HCT116 (cell line): ENCODE measurements around the gene METTL3. TPM values are rescaled to one million over a fixed set of nuclear protein-coding genes. Genes with fewer than 3 reads are reported as not detected.

Experiments
- ATAC-seq: fragments of 200-7000 bp; cut with Tn5 transposase; 2 replicates; pipeline ENCODE4 v1.9.1; 2020; ENCODE audit warnings: mild to moderate bottlenecking, moderate library complexity
- BruUV-seq: library from RNA; stranded (reverse); fragments of 400-500 nt; replicated peaks from 2 replicates; lab custom pipeline; 2021; lab: Mats Ljungman, UMichigan
- CTCF ChIA-PET: fragments of 300-600 bp; sonication (Branson Sonifier 250); formaldehyde crosslinking; loops from one replicate; lab custom pipeline; 2021; ENCODE audit warnings: antibody characterized with exemption; lab: Charles Lee
- POLR2A ChIA-PET: fragments of 300-600, 350-600 bp; sonication (Branson Sonifier 250); formaldehyde crosslinking; loops from one replicate; lab custom pipeline; 2021; ENCODE audit warnings: antibody characterized with exemption; lab: Charles Lee
- RAD21 ChIA-PET, 2 experiments: fragments of 300-600 bp; sonication (Branson Sonifier 250); formaldehyde crosslinking; loops; one replicate each; lab custom pipeline; 2023; ENCODE audit warnings: low total read pairs in 2 of 2; ENCODE audit not compliant: uncharacterized antibody in 2 of 2, unreplicated experiment in 2 of 2, low non-redundant PET in 1 of 2; lab: Charles Lee
- DNase-seq: peaks from one replicate; pipeline ENCODE4 v3.0.0-alpha.2; 2010; ENCODE audit warnings: low read depth, low spot score
- H2AFZ ChIP-seq: fragments of 200-600 bp; shearing (Covaris generic), sonication (generic); 2 replicates; pipeline ENCODE4 v1.6.1; 2017; ENCODE audit warnings: low read depth, mixed run types, mixed read lengths, antibody characterized with exemption, low read length; ENCODE audit not compliant: poor library complexity, severe bottlenecking
- H3K27ac ChIP-seq: 2 replicates; pipeline ENCODE4 v1.5.1; 2012; ENCODE audit warnings: low read depth, low read length
- H3K27me3 ChIP-seq: fragments of 200-600 bp; sonication (generic); 2 replicates; pipeline ENCODE4 v1.6.1; 2016; ENCODE audit warnings: mixed run types, low read length, mixed read lengths; ENCODE audit not compliant: insufficient read depth
- H3K36me3 ChIP-seq, 2 experiments: fragments of 200-500 bp in 1 of 2; fragments of 200-600 bp in 1 of 2; sonication (Bioruptor generic) in 1 of 2; sonication (generic) in 1 of 2; 2 replicates each; pipeline versions ENCODE4 v1.5.1 to v1.6.1; 2014 to 2016; ENCODE audit warnings: low read length in 2 of 2, inconsistent platforms in 1 of 2, mixed read lengths in 1 of 2, mixed run types in 1 of 2; ENCODE audit not compliant: insufficient read depth in 2 of 2, control insufficient read depth in 1 of 2
- H3K4me1 ChIP-seq, 2 experiments: fragments of 200-600 bp in 1 of 2; sonication (generic) in 1 of 2; 2 replicates each; pipeline versions ENCODE4 v1.5.1 to v1.6.1; 2012 to 2017; ENCODE audit warnings: low read length in 2 of 2, inconsistent platforms in 1 of 2, mild to moderate bottlenecking in 1 of 2, mixed read lengths in 1 of 2, mixed run types in 1 of 2, moderate library complexity in 1 of 2; ENCODE audit not compliant: insufficient read depth in 2 of 2, control insufficient read depth in 1 of 2
- H3K4me2 ChIP-seq: fragments of 200-600 bp; sonication (generic); 2 replicates; pipeline ENCODE4 v1.6.1; 2017; ENCODE audit warnings: mixed run types, low read length, mixed read lengths
- H3K4me3 ChIP-seq, 2 experiments: fragments of 200-600 bp in 1 of 2; sonication (generic) in 1 of 2; replicated peaks in 1 of 2; 2 replicates each; pipeline ENCODE4 v1.5.1; 2011 to 2016; ENCODE audit warnings: low read length in 2 of 2, control low read depth in 1 of 2, low read depth in 1 of 2, mild to moderate bottlenecking in 1 of 2, mixed read lengths in 1 of 2, mixed run types in 1 of 2
- H3K79me2 ChIP-seq: fragments of 200-600 bp; sonication (generic); 2 replicates; pipeline ENCODE4 v1.6.1; 2017; ENCODE audit warnings: mild to moderate bottlenecking, mixed run types, low read length, moderate library complexity, mixed read lengths; ENCODE audit not compliant: insufficient read depth
- H3K9ac ChIP-seq: fragments of 200-600 bp; sonication (generic); 2 replicates; pipeline ENCODE4 v1.6.1; 2016; ENCODE audit warnings: low read length, mixed read lengths
- H3K9me2 ChIP-seq: fragments of 200-600 bp; sonication (generic), shearing (Covaris generic); 2 replicates; pipeline ENCODE4 v1.6.1; 2017; ENCODE audit warnings: mixed run types, mild to moderate bottlenecking, moderate library complexity; ENCODE audit not compliant: insufficient read depth
- H3K9me3 ChIP-seq, 2 experiments: fragments of 200-500 bp in 1 of 2; fragments of 200-600 bp in 1 of 2; sonication (Bioruptor generic) in 1 of 2; sonication (generic) in 1 of 2; 2 replicates each; pipeline ENCODE4 v1.6.1; 2014 to 2017; ENCODE audit warnings: low read length in 2 of 2, mixed read lengths in 2 of 2, inconsistent platforms in 1 of 2, low read depth in 1 of 2, mild to moderate bottlenecking in 1 of 2, mixed run types in 1 of 2, moderate library complexity in 1 of 2; ENCODE audit not compliant: control insufficient read depth in 1 of 2, insufficient read depth in 1 of 2
- H4K20me1 ChIP-seq: fragments of 200-600 bp; sonication (generic), shearing (Covaris generic); 2 replicates; pipeline ENCODE4 v1.6.1; 2017; ENCODE audit warnings: mixed run types, mild to moderate bottlenecking, moderate library complexity; ENCODE audit not compliant: insufficient read depth
- EZH2 ChIP-seq: fragments of 200-600 bp; sonication (generic); IDR thresholded peaks from 2 replicates; pipeline ENCODE4 v1.6.1; 2017; ENCODE audit warnings: antibody characterized with exemption, mixed run types
- JUND ChIP-seq: IDR thresholded peaks from 2 replicates; pipeline ENCODE4 v1.6.1; 2012
- MAX ChIP-seq: IDR thresholded peaks from 2 replicates; pipeline ENCODE4 v1.6.1; 2012
- SP1 ChIP-seq: IDR thresholded peaks from 2 replicates; pipeline ENCODE4 v1.6.1; 2012; ENCODE audit warnings: low read depth
- SRF ChIP-seq: IDR thresholded peaks from 2 replicates; pipeline ENCODE4 v1.6.1; 2012; ENCODE audit warnings: low read depth
- YY1 ChIP-seq: IDR thresholded peaks from 2 replicates; pipeline ENCODE4 v1.6.1; 2011; ENCODE audit warnings: low read length, low read depth, moderate library complexity, mild to moderate bottlenecking; ENCODE audit not compliant: insufficient replicate concordance; ENCODE audit errors: extremely low read depth
- ZNF274 ChIP-seq: fragments of 200-500 bp; sonication (Bioruptor generic); IDR thresholded peaks from 2 replicates; pipeline ENCODE4 v1.6.1; 2014; ENCODE audit warnings: mild to moderate bottlenecking, low read depth, low read length, inconsistent platforms
- intact Hi-C: fragments of 100-400 bp; cut with micrococcal nuclease; formaldehyde crosslinking; loops from 2 replicates; pipeline ENCODE4 v1.10.0; 2022
- total RNA-seq: library from RNA; stranded (reverse); gene quantifications from one replicate; pipeline ENCODE4 v1.2.1, GENCODE V29; 2021; ENCODE audit not compliant: unreplicated experiment

Gene METTL3
- total RNA-seq, 1 experiment from 2014 or later = 62.3 TPM

DNA sequence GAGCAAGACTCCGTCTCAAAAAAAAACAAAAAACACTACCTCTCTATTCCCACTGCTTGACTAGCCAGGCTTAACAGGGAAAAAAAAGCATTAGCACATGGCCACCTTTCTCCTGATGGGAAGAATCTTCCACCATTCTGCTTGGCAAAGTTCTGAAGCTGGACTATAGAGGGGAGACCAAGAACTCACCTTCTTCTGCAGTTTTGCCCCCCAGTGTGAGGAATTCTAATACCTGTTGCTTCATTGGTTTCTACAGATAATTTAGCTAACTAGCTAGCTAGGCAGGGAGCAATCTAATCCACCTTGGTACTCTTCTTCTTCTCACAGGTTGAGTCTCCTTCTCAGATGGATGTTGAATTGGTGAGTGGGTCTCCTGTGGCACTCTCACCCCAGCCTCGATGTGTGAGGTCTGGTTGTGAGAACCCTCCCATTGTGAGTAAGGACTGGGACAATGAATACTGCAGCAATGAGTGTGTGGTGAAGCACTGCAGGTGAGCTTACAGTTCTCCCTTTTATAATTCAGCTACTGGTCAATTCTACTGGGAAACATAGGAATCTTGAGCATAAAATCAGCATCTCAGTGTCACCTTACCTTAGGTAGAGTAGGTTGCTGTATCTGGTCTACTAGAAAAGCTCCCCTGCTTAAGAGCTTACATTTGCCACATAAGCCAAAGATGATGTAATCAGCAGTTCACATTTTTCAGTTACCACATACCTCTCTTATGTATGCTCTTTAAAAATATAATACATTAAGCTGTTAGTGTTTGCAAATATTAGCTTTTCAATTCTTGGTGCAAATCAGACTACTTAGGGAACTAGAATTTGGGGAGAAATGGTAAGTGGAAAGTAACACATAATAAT lies 16.0 kb downstream of the METTL3 start:
- ATAC-seq (no peak), DNase-seq (no peak)
- CTCF ChIA-PET = interaction anchor here (0.6 to 1.4 kb wide), 3 partner anchors 16 to 524 kb away, joined by 3 read pairs; partner anchors contain the start of gene METTL3
- peaks cover 40 to 44% of the 10 kb centered on the region in 2 experiments for H3K36me3 ChIP-seq
- no peak overlapping the region for H3K4me2 ChIP-seq
- no peak overlapping the region for H2AFZ ChIP-seq
- RAD21 ChIA-PET = interaction anchor here in 1 of 2 experiments (0.6 kb wide), 1 partner anchor 276 kb away, joined by 4 read pairs; no protein-coding TSS in a partner anchor
- no TSS peak for BruUV-seq
- no peaks in the 10 kb centered on the region for H3K27me3 ChIP-seq
- H4K20me1 ChIP-seq = no peaks in the 10 kb centered on the region; the same call in 1 of the 2 replicates
- H3K9ac ChIP-seq = no peak overlapping the region
- no peaks in the 10 kb centered on the region for H3K4me1 ChIP-seq
- no peaks in the 10 kb centered on the region for H3K9me2 ChIP-seq
- TF ChIP-seq MAX = no peak
- TF ChIP-seq, all 23 proteins: peak for 0
- POLR2A ChIA-PET = interaction anchor here (0.7 kb wide), 1 partner anchor 8 kb away, joined by 3 read pairs; no protein-coding TSS in a partner anchor
- H3K27ac ChIP-seq = no peak overlapping the region
- peaks cover 6% of the 10 kb centered on the region; the same call in 1 of the 2 replicates for H3K79me2 ChIP-seq
- H3K9me3 ChIP-seq = no peaks in the 10 kb centered on the region
- intact Hi-C loops = no loop called here
- H3K4me3 ChIP-seq = no peak overlapping the region

DNA sequence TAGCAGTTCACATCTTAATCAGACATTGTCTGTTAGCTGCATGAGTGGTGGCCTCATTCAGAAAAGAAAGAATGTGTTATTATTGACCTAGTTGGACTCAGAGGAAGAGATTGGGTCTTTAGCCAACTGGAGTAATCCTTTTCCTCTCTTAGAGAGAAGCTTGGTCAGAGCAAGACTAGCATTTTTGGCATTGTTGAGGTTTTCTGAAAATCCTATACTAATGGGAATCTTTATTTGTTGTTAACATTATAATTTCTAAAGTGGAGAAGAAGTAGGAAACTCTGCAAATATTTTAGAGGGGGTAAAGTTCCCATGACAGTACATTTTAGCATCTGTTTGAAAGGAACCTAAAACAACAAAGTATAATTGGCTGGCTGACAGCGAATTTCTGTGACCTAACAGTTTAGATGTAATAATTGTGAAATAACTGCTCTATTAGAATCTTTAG lies 24.5 kb downstream of the METTL3 start:
- Histone ChIP-seq H3K4me1 (no peaks in the 10 kb centered on the region), H3K36me3 (peaks cover 17 to 22% of the 10 kb centered on the region in 2 experiments)
- CTCF ChIA-PET = no interaction called here

More for the DNA sequence above, 24.5 kb downstream of the METTL3 start:
- Histone ChIP-seq H3K79me2 (no peaks in the 10 kb centered on the region; the same call in 1 of the 2 replicates), H3K4me2 (no peak overlapping the region), H3K9me3 (no peaks in the 10 kb centered on the region), H4K20me1 (no peaks in the 10 kb centered on the region), H3K27ac (no peak overlapping the region), H3K4me3 (no peak overlapping the region), H3K9ac (no peak overlapping the region), H3K27me3 (no peaks in the 10 kb centered on the region), H2AFZ (no peak overlapping the region), H3K9me2 (no peaks in the 10 kb centered on the region)
- BruUV-seq = no TSS peak
- intact Hi-C loops = no loop called here
- TF ChIP-seq JUND = no peak
- no peak for TF ChIP-seq SRF
- no peak for TF ChIP-seq ZNF274
- no peak for TF ChIP-seq SP1
- no peak for TF ChIP-seq EZH2
- no peak for TF ChIP-seq YY1
- POLR2A ChIA-PET = no interaction called here
- DNase-seq = no peak
- ATAC-seq = no peak
- RAD21 ChIA-PET = no interaction called here
